Non-pigmented ciliary epithelial cell (primary cell): ENCODE measurements around the gene LARGE1.

ENCODE experiments used
- DNase-seq: peaks from one replicate; pipeline ENCODE4 v3.0.0-alpha.2; 2010; ENCODE audit warnings: low read depth

The LARGE1 gene

GRCh38 chr22:33561149-33561807 lies 359.0 kb downstream of the LARGE1 start:
- no peak for DNase-seq

GRCh38 chr22:33557836-33558235 lies 362.4 kb downstream of the LARGE1 start:
- DNase-seq, result no peak

- no peak for DNase-seq
Observed at GRCh38 chr22:33555814-33556522, 364.3 kb downstream of the LARGE1 start.

- DNase-seq, result no peak
Observed at GRCh38 chr22:33553493-33553892, 366.8 kb downstream of the LARGE1 start.

- DNase-seq, result no peak
Observed at GRCh38 chr22:33544707-33545106, 375.6 kb downstream of the LARGE1 start.

- no peak for DNase-seq
Observed at GRCh38 chr22:33542722-33543121, 377.6 kb downstream of the LARGE1 start.

- DNase-seq, result no peak
Observed at GRCh38 chr22:33542153-33542552, 378.1 kb downstream of the LARGE1 start.

GRCh38 chr22:33539902-33540751 lies 380.1 kb downstream of the LARGE1 start:
- no peak for DNase-seq

GRCh38 chr22:33539202-33539901 lies 380.9 kb downstream of the LARGE1 start:
- DNase-seq, result no peak

GRCh38 chr22:33538277-33538885 lies 381.9 kb downstream of the LARGE1 start:
- DNase-seq, result no peak

GRCh38 chr22:33537059-33537458 lies 383.2 kb downstream of the LARGE1 start:
- no peak for DNase-seq

GRCh38 chr22:33535937-33536875 lies 384.1 kb downstream of the LARGE1 start:
- DNase-seq, result no peak

GRCh38 chr22:33529424-33530113 lies 390.7 kb downstream of the LARGE1 start:
- DNase-seq, result no peak

GRCh38 chr22:33528183-33528582 lies 392.1 kb downstream of the LARGE1 start:
- DNase-seq, result no peak

GRCh38 chr22:33526434-33527107 lies 393.7 kb downstream of the LARGE1 start:
- DNase-seq, result no peak

GRCh38 chr22:33524511-33525260 lies 395.6 kb downstream of the LARGE1 start:
- DNase-seq, result no peak

- DNase-seq, result no peak
Observed at GRCh38 chr22:33521879-33522665, 398.2 kb downstream of the LARGE1 start.
